GM21723 (cell line): ENCODE data around the gene TRAF1.

ENCODE experiments used
- ATAC-seq: cut with Tn5 transposase; IDR thresholded peaks from one replicate; pipeline ENCODE4 v1.9.1; 2021; ENCODE audit warnings: mild to moderate bottlenecking, moderate library complexity; ENCODE audit not compliant: unreplicated experiment

Gene TRAF1

DNA sequence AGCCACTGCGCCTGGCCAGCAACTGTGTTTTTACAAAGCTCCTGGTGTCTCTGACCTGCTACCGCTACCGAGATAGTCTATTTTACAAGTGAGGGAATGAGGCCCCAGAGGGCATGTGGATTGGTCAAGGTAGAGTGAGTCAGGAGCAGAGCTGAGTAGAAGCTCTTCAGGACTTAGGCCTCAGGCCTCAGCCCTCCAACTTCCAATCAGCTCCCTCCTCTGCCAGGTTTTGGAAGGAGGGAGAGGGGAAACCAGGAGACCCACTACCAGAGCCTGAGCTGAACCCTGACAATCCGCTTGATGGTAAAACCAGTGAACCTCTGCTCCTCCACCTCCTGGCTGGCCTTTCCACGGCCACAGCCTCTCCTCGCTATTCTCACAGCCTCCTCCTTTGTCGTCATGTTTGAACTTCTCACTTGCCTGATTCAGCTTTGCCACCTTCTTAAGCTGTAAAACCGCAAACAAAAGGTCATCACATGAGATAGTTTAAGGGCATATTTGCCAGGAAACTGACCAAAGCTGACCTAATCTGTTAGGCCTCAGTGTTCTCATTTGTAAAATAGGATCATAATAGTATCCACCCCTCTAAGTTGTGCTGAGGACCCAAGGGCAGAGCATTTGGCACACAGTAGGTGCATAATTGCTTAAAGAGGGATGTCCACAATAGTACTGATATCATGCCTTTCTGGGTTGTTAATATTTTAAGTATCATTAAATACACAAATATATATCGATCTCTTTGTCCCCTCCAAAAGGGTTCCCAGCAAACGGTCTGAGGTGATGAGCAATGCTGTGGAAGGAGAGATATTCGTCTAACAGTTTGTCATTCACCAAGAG is 1.7 kb downstream of the TRAF1 start:
- no peak for ATAC-seq

DNA sequence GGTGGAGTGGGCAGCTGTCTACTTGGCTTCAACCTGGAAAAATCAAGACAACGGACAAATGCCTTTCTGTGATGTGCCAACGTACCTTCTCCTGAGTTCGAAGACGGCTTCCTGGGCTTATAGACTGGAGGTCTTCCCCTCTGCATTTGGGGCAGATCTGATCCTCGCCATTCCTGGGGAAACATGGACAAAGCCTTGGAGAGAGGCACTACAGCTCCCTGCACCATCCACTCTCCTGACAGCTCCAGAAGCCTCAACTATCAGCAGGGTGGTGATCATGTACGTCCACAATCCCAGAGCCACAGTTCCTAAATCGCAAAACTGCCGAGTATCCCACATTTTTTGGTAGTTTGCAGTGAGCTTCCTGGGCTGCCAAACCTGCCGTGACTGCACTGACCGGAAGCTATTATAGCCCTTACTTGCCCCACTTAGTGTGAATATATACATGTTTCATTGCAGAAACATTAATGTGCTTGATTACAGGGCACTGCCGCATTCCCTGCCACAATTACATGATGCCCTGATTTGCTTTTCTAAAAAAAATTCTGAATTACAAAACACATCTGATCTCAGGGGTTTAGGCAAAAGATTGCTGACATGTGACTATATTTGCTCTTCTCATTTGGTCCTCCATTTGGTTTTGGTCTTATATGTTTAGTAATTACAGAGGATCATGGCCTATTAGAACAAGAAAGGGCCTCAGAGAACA is 2.8 kb downstream of the TRAF1 start:
- no peak for ATAC-seq

DNA sequence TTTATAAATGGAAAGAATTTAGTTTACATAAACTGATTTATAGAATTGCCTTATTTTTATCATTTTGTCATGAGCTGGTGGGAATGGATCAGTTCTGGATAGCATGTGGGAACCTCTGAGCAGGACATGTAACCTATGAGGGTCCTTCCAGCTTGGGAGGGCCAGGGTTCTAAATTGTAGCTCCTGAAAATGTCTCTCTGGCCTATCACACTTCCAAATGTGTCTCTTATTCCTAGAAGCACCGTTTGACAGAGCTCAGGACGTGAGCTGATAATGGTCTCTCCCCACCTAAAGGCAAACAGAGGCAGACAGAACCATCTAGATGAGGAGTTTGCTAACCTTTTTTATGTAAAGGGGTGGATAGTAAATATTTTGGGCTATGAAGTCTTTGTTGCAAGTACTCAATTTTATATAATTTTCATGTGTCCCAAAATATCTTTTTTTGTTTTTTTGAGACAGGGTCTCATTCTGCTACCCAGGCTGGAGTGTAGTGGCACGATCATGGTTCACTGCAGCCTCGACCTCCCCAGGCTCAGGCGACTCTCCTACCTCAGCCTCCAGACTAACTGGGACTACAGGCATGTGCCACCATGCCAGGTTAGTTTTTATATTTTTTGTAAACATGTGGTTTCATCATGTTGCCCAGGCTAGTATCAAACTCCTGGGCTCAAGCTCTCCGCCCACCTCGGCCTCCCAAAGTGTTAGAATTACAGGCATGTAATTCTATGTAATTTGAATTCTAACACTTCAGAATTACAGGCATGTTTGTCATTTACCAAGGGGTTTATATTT is 4.0 kb downstream of the TRAF1 start:
- ATAC-seq, result no peak

- no peak for ATAC-seq
Measured at GRCh38 chr9:120921661-120922181, 4.9 kb downstream of the TRAF1 start.

DNA sequence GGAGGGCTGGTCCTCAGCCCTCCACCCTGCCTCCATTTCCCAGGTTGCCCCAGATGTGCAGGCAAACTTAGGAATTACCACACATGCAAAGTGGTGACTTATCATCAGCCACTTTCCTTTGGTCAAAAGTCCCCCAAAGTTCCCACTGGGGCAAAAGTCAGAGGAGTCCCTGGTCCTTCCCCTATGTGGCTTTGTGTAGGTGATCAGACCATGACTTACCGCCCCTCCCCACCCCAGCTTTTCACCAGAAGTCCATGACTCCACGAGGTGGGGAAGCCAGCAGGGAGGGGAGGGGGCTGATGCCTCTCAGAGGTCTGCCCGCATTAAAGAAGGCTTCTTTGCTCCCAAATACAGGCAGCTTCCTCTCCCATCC is 5.8 kb downstream of the TRAF1 start:
- ATAC-seq, result no peak

- ATAC-seq, result no peak
Measured at GRCh38 chr9:120919843-120920805, 6.5 kb downstream of the TRAF1 start.

GRCh38 chr9:120918931-120919842 is 7.4 kb downstream of the TRAF1 start:
- ATAC-seq, result no peak

DNA sequence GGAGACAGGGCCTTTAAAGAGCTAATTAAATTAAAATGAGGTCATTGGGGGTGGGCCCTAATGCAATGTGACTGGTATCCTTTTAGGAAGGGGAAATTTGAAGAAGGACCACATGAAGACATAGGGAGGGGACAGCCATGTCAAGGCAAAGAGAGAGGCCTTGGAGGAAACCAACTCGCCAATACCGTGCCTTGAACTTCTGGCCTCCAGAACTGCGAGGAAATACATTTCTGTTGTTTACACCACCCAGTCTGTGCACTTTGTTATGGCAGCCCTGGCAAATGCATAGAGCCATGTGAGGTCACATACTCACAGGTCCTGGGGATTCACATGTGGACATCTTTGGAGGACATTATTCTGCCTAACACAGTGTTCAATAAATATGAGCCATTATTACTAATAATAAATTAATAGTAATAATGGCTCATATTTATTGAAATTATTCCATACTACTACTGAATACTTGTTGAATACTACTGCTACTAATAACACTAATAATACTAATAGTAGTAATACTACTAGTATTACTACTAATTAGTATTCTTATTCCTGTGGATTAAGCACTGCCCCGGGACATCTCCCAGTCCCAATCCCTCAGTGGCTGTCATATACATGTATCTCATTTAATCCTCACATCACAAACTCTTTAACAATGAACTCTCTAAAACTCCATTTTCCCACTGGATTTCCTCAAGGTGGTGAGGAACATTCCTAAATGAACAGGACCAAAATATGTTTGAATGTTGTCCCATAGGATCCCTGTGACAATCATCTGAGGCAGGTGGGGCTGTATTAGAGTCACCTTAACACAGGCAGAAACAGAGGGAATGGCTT is 8.4 kb downstream of the TRAF1 start:
- no peak for ATAC-seq

DNA sequence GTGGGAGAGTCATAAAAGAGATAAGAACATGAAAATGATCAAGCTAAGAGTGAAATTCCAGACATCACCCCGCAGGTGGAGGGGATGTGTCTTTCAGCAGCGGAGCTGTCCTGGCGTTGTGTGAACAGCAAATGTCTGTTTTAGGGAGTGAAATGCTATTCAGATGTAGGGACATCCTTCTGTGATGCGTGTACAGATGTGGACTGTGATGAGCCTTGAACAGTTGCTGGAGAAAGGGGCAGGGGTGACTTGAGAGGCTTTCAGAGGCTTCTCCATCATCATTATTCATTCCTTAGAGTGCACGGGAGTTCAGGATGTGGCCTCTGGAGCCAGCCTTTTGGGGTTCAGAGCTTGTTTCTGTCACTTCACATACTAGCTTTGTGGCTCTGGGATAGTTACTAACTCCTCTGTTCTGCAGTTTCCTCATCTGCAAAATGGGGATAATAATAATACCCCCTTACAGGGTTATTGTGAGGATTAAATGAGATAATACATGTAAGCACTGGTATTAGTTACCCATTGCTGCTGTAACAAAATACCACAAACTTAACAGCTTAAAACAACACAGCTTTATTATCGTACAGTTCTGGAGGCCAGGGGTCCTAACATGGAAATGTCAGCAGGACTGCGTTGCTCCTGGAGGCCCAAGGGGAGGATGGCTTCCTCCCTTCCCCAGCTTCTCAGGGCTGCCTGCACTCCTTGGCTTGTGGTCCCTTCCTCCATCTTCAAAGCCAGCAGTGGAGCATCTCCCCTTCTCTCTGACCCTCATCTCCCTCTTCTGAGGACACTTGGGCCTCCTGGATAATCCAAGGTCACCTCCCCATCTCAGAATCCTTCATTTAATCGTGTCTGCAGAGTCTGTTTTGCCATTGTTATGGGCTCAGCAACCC is 9.4 kb downstream of the TRAF1 start:
- ATAC-seq, result no peak

GRCh38 chr9:120916588-120916987 is 10.0 kb downstream of the TRAF1 start:
- ATAC-seq, result no peak

GRCh38 chr9:120915854-120916470 is 10.6 kb downstream of the TRAF1 start:
- ATAC-seq, result no peak

DNA sequence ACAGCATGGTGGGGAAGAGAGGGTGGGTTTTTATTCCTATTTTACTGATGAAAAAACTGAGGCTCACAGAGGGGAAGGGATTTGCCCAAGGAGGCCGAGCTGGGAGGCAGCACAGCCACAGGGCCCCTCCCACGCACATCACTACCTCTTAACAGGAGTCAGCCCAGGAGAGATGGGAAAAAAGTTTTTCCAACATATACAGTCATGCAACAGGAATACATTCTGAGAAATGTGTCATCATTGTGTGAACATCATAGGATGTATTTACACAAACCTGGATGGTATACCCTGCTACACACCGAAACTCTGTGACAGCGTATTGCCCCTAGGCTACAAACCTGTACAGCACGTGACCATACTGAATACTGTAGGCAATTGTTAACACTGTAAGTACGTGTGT is 11.6 kb downstream of the TRAF1 start:
- ATAC-seq, result no peak

GRCh38 chr9:120914396-120914795 is 12.2 kb downstream of the TRAF1 start:
- no peak for ATAC-seq

DNA sequence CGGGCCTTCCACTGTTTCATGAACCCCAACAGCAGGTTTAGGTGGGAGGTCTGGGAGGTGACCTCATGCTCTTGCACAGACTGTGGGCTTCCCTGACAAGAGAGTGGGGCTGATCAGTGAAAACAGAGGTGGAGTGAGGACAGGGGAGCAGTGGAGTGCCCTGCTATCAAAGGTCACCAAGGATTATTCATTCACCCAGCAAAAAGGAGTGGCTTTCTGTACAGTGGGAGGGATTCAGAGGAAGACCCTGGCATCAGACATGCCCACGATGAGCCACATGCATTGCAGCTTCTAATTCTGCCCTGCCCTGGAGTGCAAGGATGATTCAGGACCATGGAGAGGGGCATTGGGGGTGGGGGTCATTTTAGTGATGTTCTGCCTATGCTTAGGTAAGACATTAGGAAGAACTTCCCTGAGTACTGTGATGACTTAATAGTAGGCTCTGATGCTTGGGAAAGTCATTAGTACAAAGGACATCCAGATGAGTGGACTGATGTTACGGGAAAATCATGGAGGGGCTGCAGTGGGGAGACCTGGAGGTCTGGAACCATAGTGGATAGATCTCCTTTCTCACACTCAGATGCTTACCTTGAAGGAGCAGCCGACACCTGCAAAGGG is 12.8 kb downstream of the TRAF1 start:
- no peak for ATAC-seq

GRCh38 chr9:120912958-120913646 is 13.5 kb downstream of the TRAF1 start:
- ATAC-seq, result no peak

GRCh38 chr9:120911295-120911837 is 15.2 kb downstream of the TRAF1 start:
- ATAC-seq, result no peak
